Measurements from ENCODE around the gene HOXB5. TPM values are rescaled to one million over a fixed set of nuclear protein-coding genes. Genes with fewer than 3 reads are reported as not detected.

The HOXB5 gene
- total RNA-seq, 1 donor from 2014 or later: 2.4 TPM

DNA sequence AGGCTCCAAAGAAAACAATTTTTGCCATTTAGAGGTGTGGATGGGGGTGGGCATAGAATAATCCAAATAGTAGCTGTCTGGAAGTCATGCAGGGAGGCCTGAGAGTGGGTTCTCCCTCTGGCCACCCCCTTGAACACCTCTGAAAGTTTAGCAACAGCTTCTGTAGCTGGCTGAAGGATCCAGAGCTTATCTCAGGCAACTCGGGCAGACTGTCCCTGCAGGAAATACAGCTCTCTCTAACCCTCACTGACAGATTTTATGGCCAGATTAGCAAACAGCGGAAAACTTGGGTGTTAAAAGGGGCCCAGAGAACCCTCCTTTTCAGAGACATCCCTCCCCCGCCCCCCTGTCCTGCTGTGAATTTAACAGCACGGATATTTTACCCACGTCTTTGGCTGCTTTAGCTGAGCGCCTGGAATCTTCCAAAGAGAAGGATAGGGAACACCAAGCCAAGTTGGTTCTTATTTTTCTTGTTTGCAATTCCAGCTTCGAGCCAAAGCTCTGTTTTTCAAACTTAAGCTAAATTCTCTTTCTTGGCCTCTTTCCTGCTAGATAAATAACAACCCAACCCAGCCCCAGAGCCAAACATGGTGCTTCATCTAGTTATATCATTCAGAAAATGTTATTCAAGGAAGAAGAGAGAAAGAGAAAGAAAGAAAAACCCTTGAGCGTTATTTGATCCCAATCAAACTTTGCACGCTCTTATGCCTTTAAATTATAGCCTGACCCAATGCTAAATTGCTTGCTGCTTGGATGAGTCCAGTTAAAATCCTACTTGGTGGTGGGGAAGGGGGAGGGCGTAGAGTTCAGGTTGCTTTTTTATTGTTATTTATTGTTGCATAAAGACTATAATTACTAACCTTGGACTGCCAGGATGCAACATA is 46.4 kb downstream of the HOXB5 start:
- DNase-seq (ENCODE audit: low spot score) (no peak), ATAC-seq (peak; percentile 1)
- intact Hi-C loops (cut with DNase I): no loop called here

- DNase-seq (ENCODE audit: low spot score) (no peak), ATAC-seq (no peak)
- intact Hi-C loops (cut with DNase I): no loop called here
Measured at GRCh38 chr17:48546137-48546923, 47.2 kb downstream of the HOXB5 start.

DNA sequence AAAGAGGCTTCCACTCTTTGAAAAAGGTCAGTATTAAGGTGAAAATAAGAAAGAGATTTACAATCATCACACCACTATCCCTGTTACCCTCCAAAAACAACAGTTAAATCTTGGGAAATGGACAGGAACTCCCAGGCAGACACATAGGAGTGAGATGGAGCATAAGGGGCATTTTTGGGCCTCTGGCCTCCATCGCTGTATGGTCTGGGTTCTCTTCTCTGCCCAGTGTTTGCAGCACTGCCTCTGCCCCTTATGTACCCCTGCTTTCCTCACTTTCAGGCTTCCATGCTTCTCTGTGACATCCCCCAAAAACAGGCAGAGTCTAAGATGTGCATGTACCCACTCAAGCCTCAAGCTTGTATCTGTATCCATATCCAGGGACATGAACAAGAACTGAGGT is 48.0 kb downstream of the HOXB5 start:
- DNase-seq (ENCODE audit: low spot score) (peak; percentile 25), ATAC-seq (no peak)
- intact Hi-C loops (cut with DNase I): no loop called here

- peak; percentile 45 for ATAC-seq
- intact Hi-C loops (cut with DNase I): no loop called here
- DNase-seq (ENCODE audit: low spot score): peak; percentile 77
Measured at GRCh38 chr17:48545022-48545375, 48.6 kb downstream of the HOXB5 start, which contains the start of gene HOXB2. TSS of gene HOXB2 (minus strand) at chr17:48545109. CDS start at chr17:48544911, 198 bp downstream.

GRCh38 chr17:48544349-48545021 is 49.1 kb downstream of the HOXB5 start:
- peak; percentile 93 for DNase-seq (ENCODE audit: low spot score)
- intact Hi-C loops (cut with DNase I): no loop called here
- ATAC-seq: peak; percentile 70

GRCh38 chr17:48543854-48544348 is 49.7 kb downstream of the HOXB5 start:
- intact Hi-C loops (cut with DNase I): no loop called here
- ATAC-seq: peak; percentile 38
- peak; percentile 68 for DNase-seq (ENCODE audit: low spot score)

DNA sequence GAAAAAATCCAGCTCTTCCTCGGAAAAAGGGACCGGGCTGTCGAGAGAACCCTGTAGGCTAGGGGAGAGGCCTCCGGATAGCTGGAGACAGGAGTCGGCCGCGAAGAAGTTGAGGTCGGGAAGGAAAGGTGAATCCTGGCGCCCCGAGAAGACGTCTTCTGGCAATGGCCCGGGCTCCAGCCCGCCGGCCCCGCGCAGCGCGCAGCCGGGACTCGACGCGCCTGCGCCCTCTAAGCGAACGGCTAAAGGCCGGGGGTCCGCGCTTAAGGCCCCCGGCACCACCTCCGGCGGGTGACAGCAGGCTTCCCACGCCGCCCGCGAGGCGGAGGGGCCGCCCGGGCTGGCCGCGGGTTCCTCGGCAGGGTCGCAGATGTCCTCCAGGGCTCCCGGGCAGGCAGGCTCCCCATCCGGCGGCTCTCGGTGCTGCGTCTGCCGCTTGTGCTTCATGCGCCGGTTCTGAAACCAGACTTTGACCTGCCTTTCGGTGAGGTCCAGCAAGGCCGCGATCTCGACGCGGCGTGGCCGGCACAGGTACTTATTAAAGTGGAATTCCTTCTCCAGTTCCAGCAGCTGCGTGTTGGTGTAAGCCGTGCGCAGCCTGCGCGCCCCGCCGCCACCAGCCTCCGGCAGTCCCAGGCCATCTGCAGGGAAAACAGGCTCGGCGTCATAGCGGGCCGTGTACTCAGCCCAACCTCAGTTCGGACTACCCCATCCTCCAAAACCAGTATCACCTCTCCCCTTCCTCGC is 50.3 kb downstream of the HOXB5 start:
- peak; percentile 73 for DNase-seq (ENCODE audit: low spot score)
- ATAC-seq: peak; percentile 41
- intact Hi-C loops (cut with DNase I): no loop called here

GRCh38 chr17:48542698-48543106 is 50.9 kb downstream of the HOXB5 start:
- DNase-seq (ENCODE audit: low spot score): no peak
- no peak for ATAC-seq
- intact Hi-C loops (cut with DNase I): no loop called here

DNA sequence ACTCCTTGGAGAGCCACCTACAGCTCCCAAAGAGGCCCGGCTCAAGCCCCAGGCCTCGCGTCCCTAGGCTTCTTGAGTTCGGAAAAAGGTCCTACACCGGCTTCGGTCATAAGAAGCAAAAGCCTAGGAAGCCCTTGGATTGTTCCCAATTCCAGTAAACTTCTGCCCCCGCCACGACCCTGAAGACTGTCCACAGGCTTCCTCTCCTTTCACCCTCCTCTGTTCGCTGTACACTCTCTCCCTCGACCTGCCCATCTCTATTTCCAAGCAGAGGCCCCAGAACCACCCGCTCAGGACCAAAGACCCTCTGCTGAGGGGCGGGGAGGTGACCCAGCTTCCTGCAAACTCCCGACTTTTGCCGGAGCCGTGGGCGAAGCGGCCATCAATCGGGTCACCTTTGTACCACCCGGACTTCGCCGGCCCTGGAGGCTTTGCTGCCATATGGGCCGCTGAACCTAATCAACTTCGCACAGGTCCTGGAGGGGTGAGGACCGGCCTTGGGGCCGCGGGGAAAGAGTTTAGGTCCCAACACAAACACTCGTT is 51.4 kb downstream of the HOXB5 start:
- ATAC-seq (peak; percentile 9), DNase-seq (ENCODE audit: low spot score) (peak; percentile 69)
- intact Hi-C loops (cut with DNase I): no loop called here

- intact Hi-C loops (cut with DNase I): no loop called here
- DNase-seq (ENCODE audit: low spot score) (peak; percentile 86), ATAC-seq (peak; percentile 72)
Measured at GRCh38 chr17:48541577-48542113, 51.9 kb downstream of the HOXB5 start.

Small RNA genes within 50 kb of the gene (microRNA-seq; reads per million reads assigned to microRNA genes)
- gene MIR196A1: not detected

Other genes with a start within 250 kb of the HOXB5 start
- gene SKAP1, start 163.6 kb downstream of the HOXB5 start, total RNA-seq: 7.4 TPM
- gene HOXB1, start 62.8 kb downstream of the HOXB5 start, total RNA-seq: not detected
- 23.1 TPM for gene HOXB2, start 48.7 kb downstream of the HOXB5 start, total RNA-seq
- 8.8 TPM for gene HOXB4, start 15.4 kb downstream of the HOXB5 start, total RNA-seq
- 25.6 TPM for gene HOXB3, start 3.5 kb downstream of the HOXB5 start, total RNA-seq
- 6.3 TPM for gene HOXB6, start 11.2 kb upstream of the HOXB5 start, total RNA-seq
- 8.1 TPM for gene HOXB7, start 17.2 kb upstream of the HOXB5 start, total RNA-seq
- gene HOXB8, start 21.5 kb upstream of the HOXB5 start, total RNA-seq: 0.98 TPM
- gene HOXB9, start 32.6 kb upstream of the HOXB5 start, total RNA-seq: 0.18 TPM
- gene PRAC1, start 128.7 kb upstream of the HOXB5 start, total RNA-seq: not detected
- gene PRAC2, start 129.4 kb upstream of the HOXB5 start, total RNA-seq: not detected
- gene HOXB13, start 135.0 kb upstream of the HOXB5 start, total RNA-seq: not detected
- 0.27 TPM for gene TTLL6, start 223.4 kb upstream of the HOXB5 start, total RNA-seq
- 206 TPM for gene CALCOCO2, start 237.3 kb upstream of the HOXB5 start, total RNA-seq

Measured in sciatic nerve (tissue), 2 donors.